Muscle of arm (tissue), 12 donors: ENCODE data around the gene UFC1. TPM values are rescaled to one million over a fixed set of nuclear protein-coding genes. Genes with fewer than 3 reads are reported as not detected.
A peak's percentile ranks its signal among the peaks of the same experiment; 100 is the strongest.

Experiments
- DNase-seq: peaks from one replicate; pipeline ENCODE4 v3.0.0-alpha.2; 2013
- polyA plus RNA-seq, 12 donors: library from polyadenylated mRNA; unstranded; fragments of 120-200 nt; gene quantifications; one replicate each; pipeline ENCODE4 v1.2.1, GENCODE V29; 2013; ENCODE audit not compliant: insufficient read length in 12 of 12

The UFC1 gene
- polyA plus RNA-seq, 12 donors, result 90.7 to 129 (median 108) TPM; not detected in 1

- DNase-seq, result peak; percentile 55
Measured at GRCh38 chr1:161131523-161132409, 22.0 kb upstream of the UFC1 start.

GRCh38 chr1:161132410-161133219, 21.2 kb upstream of the UFC1 start, which contains the start of gene DEDD:
Gene DEDD, minus strand, starts transcription at chr1:161132667. Its CDS starts 8,205 bp downstream, at chr1:161124462.
- peak; percentile 94 for DNase-seq

GRCh38 chr1:161133220-161133740, 20.5 kb upstream of the UFC1 start:
- no peak for DNase-seq

- DNase-seq, result no peak
Measured at GRCh38 chr1:161137881-161138280, 15.9 kb upstream of the UFC1 start.

GRCh38 chr1:161138431-161138830, 15.3 kb upstream of the UFC1 start:
- no peak for DNase-seq

- DNase-seq, result no peak
Measured at GRCh38 chr1:161139766-161140165, 14.0 kb upstream of the UFC1 start.

- no peak for DNase-seq
Measured at GRCh38 chr1:161140755-161141400, 12.9 kb upstream of the UFC1 start.

- DNase-seq, result no peak
Measured at GRCh38 chr1:161145832-161146231, 7.9 kb upstream of the UFC1 start.

GRCh38 chr1:161153176-161153575, 602 bp upstream of the UFC1 start:
- no peak for DNase-seq

- no peak for DNase-seq
Measured at GRCh38 chr1:161157867-161158266, 4.1 kb downstream of the UFC1 start.

- DNase-seq, result no peak
Measured at GRCh38 chr1:161158316-161159010, 4.7 kb downstream of the UFC1 start.

GRCh38 chr1:161159087-161159912, 5.5 kb downstream of the UFC1 start, which contains the start of gene USP21:
Gene USP21, plus strand, starts transcription at chr1:161159500. Its CDS starts 1,141 bp downstream, at chr1:161160641.
- DNase-seq, result peak; percentile 96

GRCh38 chr1:161159913-161160243, 6.1 kb downstream of the UFC1 start:
- DNase-seq, result no peak

- DNase-seq, result no peak
Measured at GRCh38 chr1:161160671-161161145, 6.9 kb downstream of the UFC1 start.

GRCh38 chr1:161161652-161162051, 7.9 kb downstream of the UFC1 start:
- no peak for DNase-seq

- DNase-seq, result no peak
Measured at GRCh38 chr1:161162052-161162451, 8.3 kb downstream of the UFC1 start.

- DNase-seq, result no peak
Measured at GRCh38 chr1:161162806-161163205, 9.0 kb downstream of the UFC1 start.

GRCh38 chr1:161163793-161164192, 10.0 kb downstream of the UFC1 start:
- no peak for DNase-seq

GRCh38 chr1:161164901-161165610, 11.3 kb downstream of the UFC1 start:
- no peak for DNase-seq
